ENCODE results near the gene SAMSN1. TPM values are rescaled to one million over a fixed set of nuclear protein-coding genes. Genes with fewer than 3 reads are reported as not detected.

The SAMSN1 gene
- total and polyA plus RNA-seq, 2 experiments from 2014 or later: 3.2 to 5.4 TPM

- TF ChIP-seq ZNF462 (CRISPR knock-in tag; IDR thresholded peaks at IDR 0.05) (no peak), EZH2 (IDR thresholded peaks at IDR 0.05; ENCODE audit: low read depth, unreplicated experiment) (no peak), JUNB (IDR thresholded peaks at IDR 0.05; ENCODE audit: unreplicated experiment) (no peak), NANOG (IDR thresholded peaks at IDR 0.05; ENCODE audit: borderline replicate concordance) (no peak), ZNF331 (CRISPR knock-in tag; IDR thresholded peaks at IDR 0.05; ENCODE audit: low read depth) (no peak), STAT1 (IDR thresholded peaks at IDR 0.05; ENCODE audit: unreplicated experiment) (no peak)
- TF ChIP-seq, protein P1, sequence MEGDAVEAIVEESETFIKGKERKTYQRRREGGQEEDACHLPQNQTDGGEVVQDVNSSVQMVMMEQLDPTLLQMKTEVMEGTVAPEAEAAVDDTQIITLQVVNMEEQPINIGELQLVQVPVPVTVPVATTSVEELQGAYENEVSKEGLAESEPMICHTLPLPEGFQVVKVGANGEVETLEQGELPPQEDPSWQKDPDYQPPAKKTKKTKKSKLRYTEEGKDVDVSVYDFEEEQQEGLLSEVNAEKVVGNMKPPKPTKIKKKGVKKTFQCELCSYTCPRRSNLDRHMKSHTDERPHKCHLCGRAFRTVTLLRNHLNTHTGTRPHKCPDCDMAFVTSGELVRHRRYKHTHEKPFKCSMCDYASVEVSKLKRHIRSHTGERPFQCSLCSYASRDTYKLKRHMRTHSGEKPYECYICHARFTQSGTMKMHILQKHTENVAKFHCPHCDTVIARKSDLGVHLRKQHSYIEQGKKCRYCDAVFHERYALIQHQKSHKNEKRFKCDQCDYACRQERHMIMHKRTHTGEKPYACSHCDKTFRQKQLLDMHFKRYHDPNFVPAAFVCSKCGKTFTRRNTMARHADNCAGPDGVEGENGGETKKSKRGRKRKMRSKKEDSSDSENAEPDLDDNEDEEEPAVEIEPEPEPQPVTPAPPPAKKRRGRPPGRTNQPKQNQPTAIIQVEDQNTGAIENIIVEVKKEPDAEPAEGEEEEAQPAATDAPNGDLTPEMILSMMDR (conservative IDR thresholded peaks at IDR 0.05; ENCODE audit: low read depth in 2 of 2): no peak
- TF ChIP-seq, protein P2, sequence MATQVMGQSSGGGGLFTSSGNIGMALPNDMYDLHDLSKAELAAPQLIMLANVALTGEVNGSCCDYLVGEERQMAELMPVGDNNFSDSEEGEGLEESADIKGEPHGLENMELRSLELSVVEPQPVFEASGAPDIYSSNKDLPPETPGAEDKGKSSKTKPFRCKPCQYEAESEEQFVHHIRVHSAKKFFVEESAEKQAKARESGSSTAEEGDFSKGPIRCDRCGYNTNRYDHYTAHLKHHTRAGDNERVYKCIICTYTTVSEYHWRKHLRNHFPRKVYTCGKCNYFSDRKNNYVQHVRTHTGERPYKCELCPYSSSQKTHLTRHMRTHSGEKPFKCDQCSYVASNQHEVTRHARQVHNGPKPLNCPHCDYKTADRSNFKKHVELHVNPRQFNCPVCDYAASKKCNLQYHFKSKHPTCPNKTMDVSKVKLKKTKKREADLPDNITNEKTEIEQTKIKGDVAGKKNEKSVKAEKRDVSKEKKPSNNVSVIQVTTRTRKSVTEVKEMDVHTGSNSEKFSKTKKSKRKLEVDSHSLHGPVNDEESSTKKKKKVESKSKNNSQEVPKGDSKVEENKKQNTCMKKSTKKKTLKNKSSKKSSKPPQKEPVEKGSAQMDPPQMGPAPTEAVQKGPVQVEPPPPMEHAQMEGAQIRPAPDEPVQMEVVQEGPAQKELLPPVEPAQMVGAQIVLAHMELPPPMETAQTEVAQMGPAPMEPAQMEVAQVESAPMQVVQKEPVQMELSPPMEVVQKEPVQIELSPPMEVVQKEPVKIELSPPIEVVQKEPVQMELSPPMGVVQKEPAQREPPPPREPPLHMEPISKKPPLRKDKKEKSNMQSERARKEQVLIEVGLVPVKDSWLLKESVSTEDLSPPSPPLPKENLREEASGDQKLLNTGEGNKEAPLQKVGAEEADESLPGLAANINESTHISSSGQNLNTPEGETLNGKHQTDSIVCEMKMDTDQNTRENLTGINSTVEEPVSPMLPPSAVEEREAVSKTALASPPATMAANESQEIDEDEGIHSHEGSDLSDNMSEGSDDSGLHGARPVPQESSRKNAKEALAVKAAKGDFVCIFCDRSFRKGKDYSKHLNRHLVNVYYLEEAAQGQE (IDR thresholded peaks at IDR 0.05; ENCODE audit: unreplicated experiment): no peak
These were observed 88.4 kb downstream of the SAMSN1 start (continued) for GRCh38 chr21:14457762-14458161.
